K562 (cell line): ENCODE measurements around the gene B3GAT3. TPM values are rescaled to one million over a fixed set of nuclear protein-coding genes. Genes with fewer than 3 reads are reported as not detected.

ENCODE experiments used
- BRCA1 ChIP-seq, 2 experiments: fragments of 450-650 bp in 1 of 2; sonication (generic) in 1 of 2; formaldehyde crosslinking in 1 of 2; IDR thresholded peaks; 2 replicates each; pipeline versions ENCODE4 v1.5.0 to v1.6.1; 2017 to 2020; ENCODE audit warnings: mild to moderate bottlenecking in 1 of 2, missing genetic modification reagents in 1 of 2
- CREM ChIP-seq: IDR thresholded peaks from 2 replicates; pipeline ENCODE4 v1.6.1; 2014; ENCODE audit warnings: antibody characterized with exemption, low read depth
- GABPB1 ChIP-seq: sonication (generic); formaldehyde crosslinking; IDR thresholded peaks from 2 replicates; pipeline ENCODE4 v1.8.0; 2022; ENCODE audit warnings: mild to moderate bottlenecking, missing genetic modification reagents
- L3MBTL2 ChIP-seq: fragments of 450-650 bp; IDR thresholded peaks from 2 replicates; pipeline ENCODE4 v1.6.1; 2016; ENCODE audit warnings: mild to moderate bottlenecking, moderate library complexity
- POLR2G ChIP-seq: fragments of 200-400 bp; formaldehyde crosslinking; IDR thresholded peaks from 2 replicates; pipeline ENCODE4 v1.6.1; 2017; ENCODE audit warnings: low read depth, mild to moderate bottlenecking, antibody characterized with exemption, low read length, moderate library complexity
- SUPT5H ChIP-seq: fragments of 450-650 bp; IDR thresholded peaks from 2 replicates; pipeline ENCODE4 v1.6.1; 2016
- TAF7 ChIP-seq: fragments of 450-650 bp; IDR thresholded peaks from 2 replicates; pipeline ENCODE4 v1.6.1; 2016; ENCODE audit warnings: missing genetic modification characterization, missing compliant biosample characterization
- TARDBP ChIP-seq: fragments of 450-650 bp; IDR thresholded peaks from 2 replicates; pipeline ENCODE4 v1.6.1; 2016
- TRIM28 ChIP-seq: fragments of 450-650 bp; IDR thresholded peaks from 2 replicates; pipeline ENCODE4 v1.6.1; 2017
- ZBED1 ChIP-seq: IDR thresholded peaks from 2 replicates; pipeline ENCODE4 v1.6.1; 2014
- ZC3H4 ChIP-seq: sonication (generic); formaldehyde crosslinking; IDR thresholded peaks from 2 replicates; pipeline ENCODE4 v1.9.0; 2021; ENCODE audit warnings: missing genetic modification reagents, borderline replicate concordance
- polyA plus RNA-seq, 8 experiments: library from polyadenylated mRNA; depleted of rRNA in 4 of 8; stranded (reverse) in 5 of 8; unstranded in 3 of 8; fragments of >200 nt; fragmentation: Nextera tagmentation in 2 of 8; fragmentation: Illumina TruSeq in 1 of 8; extraction: Ambion mirVana in 2 of 8; extraction: Trizol in 1 of 8; gene quantifications; 2 replicates each; pipeline versions ENCODE4 v1.2.1 to v1.2.3, GENCODE V29; 2011 to 2014; ENCODE audit warnings: inconsistent platforms in 1 of 8, missing spikeins in 1 of 8
- total RNA-seq, 7 experiments: library from RNA; depleted of rRNA in 6 of 7; stranded (reverse); fragments of >200 nt in 6 of 7; fragmentation: Illumina TruSeq in 2 of 7; extraction: Trizol in 2 of 7; gene quantifications; 2 replicates each; pipeline versions ENCODE4 v1.2.1 to v1.2.3, GENCODE V29; 2011 to 2021; ENCODE audit warnings: low replicate concordance in 1 of 7
- TF ChIP-seq, protein P1 (sequence below): fragments of 450-650 bp; IDR thresholded peaks from 2 replicates; pipeline ENCODE4 v1.6.1; 2016; ENCODE audit warnings: borderline replicate concordance
- TF ChIP-seq, protein P2 (sequence below), 2 experiments: fragments of 450-650 bp in 1 of 2; sonication (generic) in 1 of 2; formaldehyde crosslinking in 1 of 2; IDR thresholded peaks in 1 of 2; conservative IDR thresholded peaks in 1 of 2; 2 replicates each; pipeline versions ENCODE4 v1.6.1 to v1.8.1; 2016 to 2023; ENCODE audit warnings: mild to moderate bottlenecking in 2 of 2, moderate library complexity in 2 of 2, inconsistent platforms in 1 of 2, missing genetic modification reagents in 1 of 2
- TF ChIP-seq, protein P3 (sequence below): sonication (generic); formaldehyde crosslinking; IDR thresholded peaks from 2 replicates; pipeline ENCODE4 v1.8.0; 2022; ENCODE audit warnings: mild to moderate bottlenecking, missing genetic modification reagents
- TF ChIP-seq, protein P4 (sequence below): sonication (generic); formaldehyde crosslinking; IDR thresholded peaks from 2 replicates; pipeline ENCODE4 v1.8.1; 2023; ENCODE audit warnings: missing genetic modification reagents, mild to moderate bottlenecking, borderline replicate concordance
- TF ChIP-seq, protein P5 (sequence below): fragments of 450-650 bp; IDR thresholded peaks from 2 replicates; pipeline ENCODE4 v1.6.1; 2014; ENCODE audit warnings: low read depth, mild to moderate bottlenecking, moderate library complexity, borderline replicate concordance

B3GAT3 gene
- total and polyA plus RNA-seq, 9 of the 15 experiments (the other 6 are each of a cell fraction or from before 2014, with no cell fraction given), result 0.30 to 64.0 (median 21.4) TPM

DNA sequence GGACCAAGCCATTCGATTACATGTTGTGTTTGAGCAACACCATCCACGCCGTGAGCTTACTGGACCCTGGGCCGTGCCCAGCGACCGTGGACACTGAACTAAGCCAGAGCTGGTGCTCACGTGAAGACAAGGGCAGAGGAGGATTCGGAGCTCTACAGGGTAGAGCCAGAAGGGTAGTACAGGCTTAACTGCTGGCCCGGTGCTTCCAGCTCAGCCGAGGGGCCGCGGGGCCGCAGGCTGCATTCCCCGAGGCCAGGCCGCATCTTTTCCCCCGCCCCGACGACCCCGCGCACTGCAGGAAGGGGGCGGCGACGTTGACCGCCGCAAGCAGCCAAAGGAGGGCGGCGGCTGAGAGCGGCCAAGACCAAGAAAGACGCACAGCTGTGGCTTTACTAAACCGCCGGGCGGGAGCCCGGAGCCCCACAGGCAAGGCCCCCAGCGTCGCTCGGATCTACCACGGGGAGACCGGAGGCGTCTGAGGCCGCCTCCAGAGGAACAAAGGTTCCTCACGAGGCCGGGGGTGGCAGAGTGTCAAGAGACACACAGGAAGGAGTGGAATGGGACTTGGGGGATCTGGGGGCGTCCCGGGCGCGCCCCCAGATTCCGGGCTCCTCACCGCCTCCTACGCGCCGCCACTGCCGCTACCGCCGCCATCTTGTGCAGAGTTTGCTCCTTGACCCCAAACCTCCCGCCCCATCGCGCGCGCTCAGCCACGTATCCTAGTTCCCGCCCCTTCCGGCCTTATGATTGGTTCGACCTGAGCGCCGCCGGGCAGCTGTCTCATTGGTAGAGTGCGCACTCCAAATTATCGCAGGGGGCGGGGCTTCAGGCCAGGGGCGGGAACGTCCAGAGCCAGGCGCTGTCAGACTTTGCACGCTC lies 24.4 kb upstream of the B3GAT3 start, which contains the start of gene GANAB (continued):
- TF ChIP-seq, protein P1, sequence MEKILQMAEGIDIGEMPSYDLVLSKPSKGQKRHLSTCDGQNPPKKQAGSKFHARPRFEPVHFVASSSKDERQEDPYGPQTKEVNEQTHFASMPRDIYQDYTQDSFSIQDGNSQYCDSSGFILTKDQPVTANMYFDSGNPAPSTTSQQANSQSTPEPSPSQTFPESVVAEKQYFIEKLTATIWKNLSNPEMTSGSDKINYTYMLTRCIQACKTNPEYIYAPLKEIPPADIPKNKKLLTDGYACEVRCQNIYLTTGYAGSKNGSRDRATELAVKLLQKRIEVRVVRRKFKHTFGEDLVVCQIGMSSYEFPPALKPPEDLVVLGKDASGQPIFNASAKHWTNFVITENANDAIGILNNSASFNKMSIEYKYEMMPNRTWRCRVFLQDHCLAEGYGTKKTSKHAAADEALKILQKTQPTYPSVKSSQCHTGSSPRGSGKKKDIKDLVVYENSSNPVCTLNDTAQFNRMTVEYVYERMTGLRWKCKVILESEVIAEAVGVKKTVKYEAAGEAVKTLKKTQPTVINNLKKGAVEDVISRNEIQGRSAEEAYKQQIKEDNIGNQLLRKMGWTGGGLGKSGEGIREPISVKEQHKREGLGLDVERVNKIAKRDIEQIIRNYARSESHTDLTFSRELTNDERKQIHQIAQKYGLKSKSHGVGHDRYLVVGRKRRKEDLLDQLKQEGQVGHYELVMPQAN, result peak; percentile 58; the same call in 1 of the 2 replicates
- TF ChIP-seq TAF7 (tag) (peak; percentile 89), ZBED1 (peak; percentile 30; the same call in 1 of the 2 replicates), TARDBP (no peak), TRIM28 (0 out of 2 replicates have a peak, but pooled peaks have one; percentile 35), POLR2G (peak; percentile 98), ZC3H4 (CRISPR knock-in tag) (0 out of 2 replicates have a peak, but pooled peaks have one; percentile 36), CREM (peak; percentile 93), BRCA1 (IDR thresholded peaks at IDR 0.05) (no peak), BRCA1 (CRISPR knock-in tag; IDR thresholded peaks at IDR 0.05) (no peak), SUPT5H (peak; percentile 93), GABPB1 (CRISPR knock-in tag) (peak; percentile 82; the same call in 1 of the 2 replicates), L3MBTL2 (peak; percentile 50; the same call in 1 of the 2 replicates)
- TF ChIP-seq, protein P2, sequence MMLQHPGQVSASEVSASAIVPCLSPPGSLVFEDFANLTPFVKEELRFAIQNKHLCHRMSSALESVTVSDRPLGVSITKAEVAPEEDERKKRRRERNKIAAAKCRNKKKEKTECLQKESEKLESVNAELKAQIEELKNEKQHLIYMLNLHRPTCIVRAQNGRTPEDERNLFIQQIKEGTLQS (IDR thresholded peaks at IDR 0.05), result no peak
- TF ChIP-seq, protein P2 (CRISPR knock-in tag; conservative IDR thresholded peaks at IDR 0.05), result 0 out of 2 replicates have a peak, but pooled peaks have one; percentile 39
- TF ChIP-seq, protein P3, sequence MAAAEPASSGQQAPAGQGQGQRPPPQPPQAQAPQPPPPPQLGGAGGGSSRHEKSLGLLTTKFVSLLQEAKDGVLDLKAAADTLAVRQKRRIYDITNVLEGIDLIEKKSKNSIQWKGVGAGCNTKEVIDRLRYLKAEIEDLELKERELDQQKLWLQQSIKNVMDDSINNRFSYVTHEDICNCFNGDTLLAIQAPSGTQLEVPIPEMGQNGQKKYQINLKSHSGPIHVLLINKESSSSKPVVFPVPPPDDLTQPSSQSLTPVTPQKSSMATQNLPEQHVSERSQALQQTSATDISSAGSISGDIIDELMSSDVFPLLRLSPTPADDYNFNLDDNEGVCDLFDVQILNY (CRISPR knock-in tag), result peak; percentile 71; the same call in 1 of the 2 replicates
- TF ChIP-seq, protein P4, sequence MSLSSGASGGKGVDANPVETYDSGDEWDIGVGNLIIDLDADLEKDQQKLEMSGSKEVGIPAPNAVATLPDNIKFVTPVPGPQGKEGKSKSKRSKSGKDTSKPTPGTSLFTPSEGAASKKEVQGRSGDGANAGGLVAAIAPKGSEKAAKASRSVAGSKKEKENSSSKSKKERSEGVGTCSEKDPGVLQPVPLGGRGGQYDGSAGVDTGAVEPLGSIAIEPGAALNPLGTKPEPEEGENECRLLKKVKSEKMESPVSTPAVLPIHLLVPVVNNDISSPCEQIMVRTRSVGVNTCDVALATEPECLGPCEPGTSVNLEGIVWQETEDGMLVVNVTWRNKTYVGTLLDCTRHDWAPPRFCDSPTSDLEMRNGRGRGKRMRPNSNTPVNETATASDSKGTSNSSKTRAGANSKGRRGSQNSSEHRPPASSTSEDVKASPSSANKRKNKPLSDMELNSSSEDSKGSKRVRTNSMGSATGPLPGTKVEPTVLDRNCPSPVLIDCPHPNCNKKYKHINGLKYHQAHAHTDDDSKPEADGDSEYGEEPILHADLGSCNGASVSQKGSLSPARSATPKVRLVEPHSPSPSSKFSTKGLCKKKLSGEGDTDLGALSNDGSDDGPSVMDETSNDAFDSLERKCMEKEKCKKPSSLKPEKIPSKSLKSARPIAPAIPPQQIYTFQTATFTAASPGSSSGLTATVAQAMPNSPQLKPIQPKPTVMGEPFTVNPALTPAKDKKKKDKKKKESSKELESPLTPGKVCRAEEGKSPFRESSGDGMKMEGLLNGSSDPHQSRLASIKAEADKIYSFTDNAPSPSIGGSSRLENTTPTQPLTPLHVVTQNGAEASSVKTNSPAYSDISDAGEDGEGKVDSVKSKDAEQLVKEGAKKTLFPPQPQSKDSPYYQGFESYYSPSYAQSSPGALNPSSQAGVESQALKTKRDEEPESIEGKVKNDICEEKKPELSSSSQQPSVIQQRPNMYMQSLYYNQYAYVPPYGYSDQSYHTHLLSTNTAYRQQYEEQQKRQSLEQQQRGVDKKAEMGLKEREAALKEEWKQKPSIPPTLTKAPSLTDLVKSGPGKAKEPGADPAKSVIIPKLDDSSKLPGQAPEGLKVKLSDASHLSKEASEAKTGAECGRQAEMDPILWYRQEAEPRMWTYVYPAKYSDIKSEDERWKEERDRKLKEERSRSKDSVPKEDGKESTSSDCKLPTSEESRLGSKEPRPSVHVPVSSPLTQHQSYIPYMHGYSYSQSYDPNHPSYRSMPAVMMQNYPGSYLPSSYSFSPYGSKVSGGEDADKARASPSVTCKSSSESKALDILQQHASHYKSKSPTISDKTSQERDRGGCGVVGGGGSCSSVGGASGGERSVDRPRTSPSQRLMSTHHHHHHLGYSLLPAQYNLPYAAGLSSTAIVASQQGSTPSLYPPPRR, result peak; percentile 44; the same call in 1 of the 2 replicates
- TF ChIP-seq, protein P5, sequence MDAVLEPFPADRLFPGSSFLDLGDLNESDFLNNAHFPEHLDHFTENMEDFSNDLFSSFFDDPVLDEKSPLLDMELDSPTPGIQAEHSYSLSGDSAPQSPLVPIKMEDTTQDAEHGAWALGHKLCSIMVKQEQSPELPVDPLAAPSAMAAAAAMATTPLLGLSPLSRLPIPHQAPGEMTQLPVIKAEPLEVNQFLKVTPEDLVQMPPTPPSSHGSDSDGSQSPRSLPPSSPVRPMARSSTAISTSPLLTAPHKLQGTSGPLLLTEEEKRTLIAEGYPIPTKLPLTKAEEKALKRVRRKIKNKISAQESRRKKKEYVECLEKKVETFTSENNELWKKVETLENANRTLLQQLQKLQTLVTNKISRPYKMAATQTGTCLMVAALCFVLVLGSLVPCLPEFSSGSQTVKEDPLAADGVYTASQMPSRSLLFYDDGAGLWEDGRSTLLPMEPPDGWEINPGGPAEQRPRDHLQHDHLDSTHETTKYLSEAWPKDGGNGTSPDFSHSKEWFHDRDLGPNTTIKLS, result peak; percentile 86
